ENCODE measurements around the gene CCDC33.

The CCDC33 gene

GRCh38 chr15:74258456-74259291 lies 22.5 kb downstream of the CCDC33 start:
- WGBS, 2 experiments = 82 to 84% methylated on average over 7 of the region's 7 CpGs
- no peaks in the 10 kb centered on the region for H3K9me3 ChIP-seq (ENCODE audit: control insufficient read depth, low read length)
- H3K27ac ChIP-seq (ENCODE audit: insufficient read depth, low read depth, low read length, poor library complexity, severe bottlenecking) = no peak overlapping the region
- no peak overlapping the region for H3K4me3 ChIP-seq (ENCODE audit: insufficient read depth, low read depth, low read length)
- H3K36me3 ChIP-seq (ENCODE audit: control insufficient read depth, insufficient read depth, low read length) = no peaks in the 10 kb centered on the region
- peaks cover 32% of the 10 kb centered on the region for H3K4me1 ChIP-seq (ENCODE audit: control insufficient read depth, insufficient read depth, low read length)
- no peaks in the 10 kb centered on the region for H3K27me3 ChIP-seq (ENCODE audit: control insufficient read depth, insufficient read depth, low read length, poor library complexity, severe bottlenecking)

GRCh38 chr15:74259292-74259648 lies 23.1 kb downstream of the CCDC33 start:
- Histone ChIP-seq H3K4me1 (ENCODE audit: control insufficient read depth, insufficient read depth, low read length) (peaks cover 38% of the 10 kb centered on the region), H3K36me3 (ENCODE audit: control insufficient read depth, insufficient read depth, low read length) (no peaks in the 10 kb centered on the region), H3K27me3 (ENCODE audit: control insufficient read depth, insufficient read depth, low read length, poor library complexity, severe bottlenecking) (no peaks in the 10 kb centered on the region), H3K9me3 (ENCODE audit: control insufficient read depth, low read length) (no peaks in the 10 kb centered on the region), H3K4me3 (ENCODE audit: insufficient read depth, low read depth, low read length) (no peak overlapping the region), H3K27ac (ENCODE audit: insufficient read depth, low read depth, low read length, poor library complexity, severe bottlenecking) (no peak overlapping the region)
- WGBS, 2 experiments = 67 to 71% methylated on average over 5 of the region's 5 CpGs

DNA sequence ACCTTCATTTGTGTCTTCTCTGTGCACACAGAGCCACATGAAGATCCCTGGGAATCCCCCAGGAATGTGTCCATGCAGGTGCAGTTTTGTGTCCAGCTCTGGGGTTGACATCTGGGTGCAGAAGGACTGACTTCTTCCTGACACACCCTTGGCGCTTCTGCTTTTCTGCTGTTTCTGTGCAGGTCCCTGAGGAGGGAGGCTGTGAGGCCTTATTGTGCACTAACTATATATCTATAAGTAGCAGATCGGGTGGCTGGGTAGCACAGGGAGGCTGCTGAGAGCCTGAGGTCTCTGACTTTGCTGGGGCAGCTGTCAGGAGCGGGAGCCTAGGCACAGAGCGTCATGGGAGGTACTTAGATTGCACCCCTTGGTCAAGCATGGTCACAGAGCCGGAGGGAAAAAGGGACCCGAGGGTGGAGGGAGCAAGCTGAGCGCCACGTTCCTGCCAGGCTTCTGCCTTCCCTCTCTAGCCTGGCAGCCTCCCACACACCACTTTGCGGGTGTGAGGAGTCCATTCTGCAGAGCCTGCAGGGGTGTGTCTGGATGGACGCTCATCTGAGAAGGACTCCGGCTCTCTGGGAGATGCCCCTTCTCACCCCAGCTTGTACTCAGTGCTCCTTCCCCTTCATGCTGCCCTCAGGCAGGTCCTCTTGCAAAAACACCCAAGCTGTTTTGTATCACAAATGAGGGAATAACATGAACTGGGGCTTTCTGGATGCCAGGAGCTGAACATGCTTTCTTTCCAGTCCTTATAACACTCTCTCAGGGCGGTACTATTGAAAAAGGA lies 23.9 kb downstream of the CCDC33 start:
- Histone ChIP-seq H3K27me3 (ENCODE audit: control insufficient read depth, insufficient read depth, low read length, poor library complexity, severe bottlenecking) (no peaks in the 10 kb centered on the region), H3K36me3 (ENCODE audit: control insufficient read depth, insufficient read depth, low read length) (no peaks in the 10 kb centered on the region), H3K9me3 (ENCODE audit: control insufficient read depth, low read length) (no peaks in the 10 kb centered on the region), H3K27ac (ENCODE audit: insufficient read depth, low read depth, low read length, poor library complexity, severe bottlenecking) (no peak overlapping the region), H3K4me3 (ENCODE audit: insufficient read depth, low read depth, low read length) (no peak overlapping the region), H3K4me1 (ENCODE audit: control insufficient read depth, insufficient read depth, low read length) (peaks cover 44% of the 10 kb centered on the region)
- WGBS, 2 experiments = 86 to 90% methylated on average over 12 of the region's 12 CpGs

DNA sequence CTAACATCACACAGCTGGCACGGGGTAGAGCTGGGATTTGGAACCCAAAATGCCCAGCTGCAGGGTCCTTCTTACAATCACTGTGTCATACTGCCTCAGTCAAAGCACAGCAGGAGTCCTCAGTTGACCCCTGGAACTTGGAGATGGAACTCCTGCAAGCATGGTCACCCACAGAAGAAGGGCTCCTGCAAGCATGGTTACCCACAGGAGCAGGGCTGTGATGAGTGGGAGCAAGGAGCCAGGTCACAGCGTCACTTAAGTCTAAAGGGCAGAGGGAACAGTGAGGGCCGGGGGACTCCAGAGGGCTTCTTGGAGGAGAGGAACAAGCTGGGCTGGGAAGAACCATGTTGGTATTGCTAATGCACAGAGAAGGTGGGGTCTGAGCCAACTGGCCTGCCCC lies 24.9 kb downstream of the CCDC33 start:
- Histone ChIP-seq H3K4me1 (ENCODE audit: control insufficient read depth, insufficient read depth, low read length) (peaks cover 44% of the 10 kb centered on the region), H3K4me3 (ENCODE audit: insufficient read depth, low read depth, low read length) (no peak overlapping the region), H3K36me3 (ENCODE audit: control insufficient read depth, insufficient read depth, low read length) (no peaks in the 10 kb centered on the region), H3K27me3 (ENCODE audit: control insufficient read depth, insufficient read depth, low read length, poor library complexity, severe bottlenecking) (no peaks in the 10 kb centered on the region), H3K9me3 (ENCODE audit: control insufficient read depth, low read length) (no peaks in the 10 kb centered on the region), H3K27ac (ENCODE audit: insufficient read depth, low read depth, low read length, poor library complexity, severe bottlenecking) (no peak overlapping the region)
- 90 to 94% methylated on average over 3 of the region's 3 CpGs for WGBS, 2 experiments

GRCh38 chr15:74261685-74262084 lies 25.6 kb downstream of the CCDC33 start:
- whole genome bisulfite sequencing, 2 experiments = 90% methylated on average over 8 of the region's 8 CpGs
- Histone ChIP-seq H3K4me1 (ENCODE audit: control insufficient read depth, insufficient read depth, low read length) (peaks cover 44% of the 10 kb centered on the region), H3K27me3 (ENCODE audit: control insufficient read depth, insufficient read depth, low read length, poor library complexity, severe bottlenecking) (no peaks in the 10 kb centered on the region), H3K9me3 (ENCODE audit: control insufficient read depth, low read length) (no peaks in the 10 kb centered on the region), H3K27ac (ENCODE audit: insufficient read depth, low read depth, low read length, poor library complexity, severe bottlenecking) (no peak overlapping the region), H3K4me3 (ENCODE audit: insufficient read depth, low read depth, low read length) (no peak overlapping the region), H3K36me3 (ENCODE audit: control insufficient read depth, insufficient read depth, low read length) (no peaks in the 10 kb centered on the region)

DNA sequence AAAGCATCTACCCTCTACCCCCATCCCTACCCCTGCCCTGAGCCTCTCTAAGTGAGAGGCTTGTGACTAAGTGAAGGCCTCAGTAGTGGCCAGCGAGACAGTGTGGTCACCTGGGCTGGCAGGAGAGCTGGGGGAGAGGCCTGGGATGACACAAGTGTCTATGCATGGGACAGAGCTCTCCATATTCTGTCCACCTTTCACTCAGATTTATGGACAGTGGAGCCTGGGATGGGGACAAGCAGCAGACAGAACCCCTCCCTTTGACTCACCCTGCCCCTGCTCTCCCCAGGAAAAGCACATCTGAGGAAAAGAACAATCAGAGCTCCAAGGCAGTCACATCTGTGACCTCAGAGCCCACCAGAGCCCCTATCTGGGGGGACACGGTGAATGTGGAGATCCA lies 26.0 kb downstream of the CCDC33 start:
- no peak overlapping the region for H3K27ac ChIP-seq (ENCODE audit: insufficient read depth, low read depth, low read length, poor library complexity, severe bottlenecking)
- WGBS, 2 experiments = 92 to 93% methylated on average over 2 of the region's 2 CpGs
- no peaks in the 10 kb centered on the region for H3K27me3 ChIP-seq (ENCODE audit: control insufficient read depth, insufficient read depth, low read length, poor library complexity, severe bottlenecking)
- H3K4me3 ChIP-seq (ENCODE audit: insufficient read depth, low read depth, low read length) = no peak overlapping the region
- H3K9me3 ChIP-seq (ENCODE audit: control insufficient read depth, low read length) = no peaks in the 10 kb centered on the region
- peaks cover 44% of the 10 kb centered on the region for H3K4me1 ChIP-seq (ENCODE audit: control insufficient read depth, insufficient read depth, low read length)
- H3K36me3 ChIP-seq (ENCODE audit: control insufficient read depth, insufficient read depth, low read length) = no peaks in the 10 kb centered on the region

GRCh38 chr15:74262625-74263024 lies 26.5 kb downstream of the CCDC33 start:
- no peak overlapping the region for H3K27ac ChIP-seq (ENCODE audit: insufficient read depth, low read depth, low read length, poor library complexity, severe bottlenecking)
- no peaks in the 10 kb centered on the region for H3K36me3 ChIP-seq (ENCODE audit: control insufficient read depth, insufficient read depth, low read length)
- no peaks in the 10 kb centered on the region for H3K9me3 ChIP-seq (ENCODE audit: control insufficient read depth, low read length)
- no peaks in the 10 kb centered on the region for H3K27me3 ChIP-seq (ENCODE audit: control insufficient read depth, insufficient read depth, low read length, poor library complexity, severe bottlenecking)
- H3K4me1 ChIP-seq (ENCODE audit: control insufficient read depth, insufficient read depth, low read length) = peaks cover 44% of the 10 kb centered on the region
- no peak overlapping the region for H3K4me3 ChIP-seq (ENCODE audit: insufficient read depth, low read depth, low read length)
- 85 to 93% methylated on average over 5 of the region's 5 CpGs for WGBS, 2 experiments

DNA sequence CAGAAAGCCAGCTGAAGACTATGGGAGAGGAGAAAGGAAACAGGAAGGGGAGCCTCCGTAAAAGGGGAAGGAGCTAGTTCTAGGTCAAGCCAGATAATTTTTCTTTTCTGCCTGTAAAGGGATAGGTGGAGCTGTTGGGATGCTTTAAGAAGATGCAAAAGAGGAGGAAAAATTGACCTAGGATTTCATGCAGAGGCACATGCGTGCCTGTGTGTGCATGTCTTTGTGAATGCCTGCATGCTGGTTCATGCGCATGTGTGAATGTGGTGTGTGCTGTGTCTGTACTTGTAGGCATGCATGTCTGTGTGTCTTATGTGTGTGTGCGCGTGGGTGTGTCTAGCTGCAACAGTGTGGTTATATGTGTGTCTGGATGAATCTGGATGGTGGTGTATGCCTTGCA lies 27.3 kb downstream of the CCDC33 start:
- H3K27me3 ChIP-seq (ENCODE audit: control insufficient read depth, insufficient read depth, low read length, poor library complexity, severe bottlenecking) = no peaks in the 10 kb centered on the region
- H3K4me3 ChIP-seq (ENCODE audit: insufficient read depth, low read depth, low read length) = no peak overlapping the region
- H3K4me1 ChIP-seq (ENCODE audit: control insufficient read depth, insufficient read depth, low read length) = peaks cover 41% of the 10 kb centered on the region
- no peaks in the 10 kb centered on the region for H3K9me3 ChIP-seq (ENCODE audit: control insufficient read depth, low read length)
- peak overlapping the region; percentile 11 for H3K27ac ChIP-seq (ENCODE audit: insufficient read depth, low read depth, low read length, poor library complexity, severe bottlenecking)
- WGBS, 2 experiments = 79 to 86% methylated on average over 5 of the region's 5 CpGs
- H3K36me3 ChIP-seq (ENCODE audit: control insufficient read depth, insufficient read depth, low read length) = no peaks in the 10 kb centered on the region

DNA sequence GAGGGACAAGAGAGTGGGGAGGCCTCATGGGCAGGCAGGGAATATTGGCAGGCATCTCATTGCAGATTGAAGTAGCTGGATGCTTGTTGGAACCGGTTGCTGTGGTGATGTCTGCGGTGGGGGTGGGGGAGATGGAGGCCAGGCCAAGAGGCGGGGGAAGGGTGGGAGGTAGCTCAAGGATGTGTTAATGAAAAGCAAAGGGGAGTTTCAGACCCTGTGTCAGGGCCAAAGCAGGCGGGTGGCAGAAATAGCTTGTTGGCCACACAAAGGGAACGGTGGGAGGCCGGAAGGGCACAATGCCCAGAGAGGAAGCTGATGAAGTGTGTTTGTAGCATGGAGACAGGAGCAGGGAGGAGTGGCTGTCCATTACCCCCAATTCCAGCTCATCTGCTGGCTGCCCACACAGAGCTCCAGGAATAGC lies 28.0 kb downstream of the CCDC33 start:
- no peaks in the 10 kb centered on the region for H3K36me3 ChIP-seq (ENCODE audit: control insufficient read depth, insufficient read depth, low read length)
- no peaks in the 10 kb centered on the region for H3K27me3 ChIP-seq (ENCODE audit: control insufficient read depth, insufficient read depth, low read length, poor library complexity, severe bottlenecking)
- no peak overlapping the region for H3K4me3 ChIP-seq (ENCODE audit: insufficient read depth, low read depth, low read length)
- 16 to 20% methylated on average over 6 of the region's 6 CpGs for WGBS, 2 experiments
- no peak overlapping the region for H3K27ac ChIP-seq (ENCODE audit: insufficient read depth, low read depth, low read length, poor library complexity, severe bottlenecking)
- H3K9me3 ChIP-seq (ENCODE audit: control insufficient read depth, low read length) = no peaks in the 10 kb centered on the region
- peaks cover 34% of the 10 kb centered on the region for H3K4me1 ChIP-seq (ENCODE audit: control insufficient read depth, insufficient read depth, low read length)

- Histone ChIP-seq H3K9me3 (ENCODE audit: control insufficient read depth, low read length) (no peaks in the 10 kb centered on the region), H3K27me3 (ENCODE audit: control insufficient read depth, insufficient read depth, low read length, poor library complexity, severe bottlenecking) (no peaks in the 10 kb centered on the region), H3K4me3 (ENCODE audit: insufficient read depth, low read depth, low read length) (no peak overlapping the region), H3K4me1 (ENCODE audit: control insufficient read depth, insufficient read depth, low read length) (peaks cover 32% of the 10 kb centered on the region), H3K36me3 (ENCODE audit: control insufficient read depth, insufficient read depth, low read length) (no peaks in the 10 kb centered on the region), H3K27ac (ENCODE audit: insufficient read depth, low read depth, low read length, poor library complexity, severe bottlenecking) (no peak overlapping the region)
- WGBS, 2 experiments = 39 to 44% methylated on average over 5 of the region's 5 CpGs
Measured at GRCh38 chr15:74265046-74265639, 29.0 kb downstream of the CCDC33 start.
